NCI-H69 (cell line): ENCODE measurements around the gene TM9SF3.
A peak's percentile ranks its signal among the peaks of the same experiment; 100 is the strongest.
"Not testable (repeated sequence)": the region's sequence is repeated elsewhere in the genome, so short reads cannot be mapped to it uniquely, and the experiment has no call there.

ENCODE experiments used
- DNase-seq: peaks from one replicate; lab custom pipeline; 2025; lab: John Stamatoyannopoulos, UW

TM9SF3 gene

GRCh38 chr10:96568402-96568801 is 18.4 kb downstream of the TM9SF3 start:
- DNase-seq: no peak

DNA sequence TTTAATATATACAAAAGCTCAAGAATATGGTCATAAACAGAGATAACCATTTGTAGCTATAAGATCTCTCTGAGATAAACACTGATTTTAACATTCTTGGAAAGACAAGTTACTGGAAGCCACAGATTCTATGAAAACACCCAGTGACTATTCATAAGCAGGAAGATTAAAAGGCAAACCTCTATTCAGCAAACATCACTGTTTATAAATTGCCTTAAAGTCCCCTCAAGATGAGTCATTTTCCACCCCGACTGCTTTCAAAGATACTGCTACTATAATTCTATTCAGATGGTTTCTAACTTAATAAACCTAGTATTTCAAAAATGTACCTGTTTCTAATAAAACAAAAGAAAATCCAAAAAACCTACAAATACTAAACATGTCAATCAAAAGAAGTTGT is 21.0 kb downstream of the TM9SF3 start:
- no peak for DNase-seq

GRCh38 chr10:96560966-96561887 is 25.6 kb downstream of the TM9SF3 start:
- DNase-seq: no peak

DNA sequence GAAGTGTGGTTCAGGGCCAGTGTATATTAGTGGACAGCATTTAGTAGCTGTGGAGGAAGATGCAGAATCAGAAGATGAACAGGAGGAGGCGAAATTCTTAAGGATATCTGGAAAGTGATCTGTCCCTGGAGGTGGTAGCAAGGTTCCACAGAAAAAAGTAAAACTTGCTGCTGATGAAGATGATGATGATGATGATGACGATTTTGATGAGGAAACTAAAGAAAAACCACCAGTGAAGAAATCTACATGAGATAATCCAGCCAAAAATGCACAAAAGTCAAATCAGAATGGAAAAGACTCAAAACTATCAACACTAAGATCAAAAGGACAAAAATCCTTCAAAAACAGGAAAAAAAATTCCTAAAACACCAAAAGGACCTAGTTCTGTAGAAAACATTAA is 26.3 kb downstream of the TM9SF3 start:
- no peak for DNase-seq

DNA sequence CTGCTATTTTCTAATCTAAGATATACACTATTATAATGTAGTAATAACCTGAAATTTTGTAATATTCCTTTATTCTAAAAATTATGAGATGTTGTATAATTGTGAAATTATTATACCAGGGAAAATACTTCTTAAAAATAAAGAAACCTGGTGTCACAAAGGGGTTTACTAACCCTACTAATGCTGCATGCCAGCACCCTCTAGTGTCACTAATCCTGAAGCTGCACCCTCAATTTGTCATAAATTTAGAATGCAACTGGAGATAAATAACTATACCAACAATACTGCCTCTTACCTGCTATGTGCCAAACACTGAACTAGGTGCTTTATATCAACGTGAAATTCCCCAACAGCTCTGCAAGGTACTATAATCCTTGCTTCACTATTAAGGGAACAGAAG is 30.8 kb downstream of the TM9SF3 start:
- peak; percentile 40 for DNase-seq

DNA sequence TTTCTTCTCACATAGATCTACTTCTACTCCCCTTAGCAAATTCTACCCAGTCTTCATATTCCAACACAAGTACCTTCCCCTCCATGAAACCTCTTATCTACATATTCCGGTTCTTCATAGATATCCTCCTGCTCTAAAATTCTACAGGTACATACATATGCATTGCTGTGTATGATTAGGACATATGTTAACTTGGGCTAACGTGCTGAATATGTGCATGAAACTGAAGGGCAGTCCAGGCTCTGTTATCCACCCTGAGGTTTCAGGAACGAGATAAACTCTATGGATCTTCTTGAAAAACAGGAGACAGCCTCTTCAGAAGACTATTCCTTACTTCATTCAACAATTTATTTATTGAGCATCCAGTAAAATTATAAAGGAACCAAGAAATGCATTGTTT is 31.5 kb downstream of the TM9SF3 start:
- DNase-seq: no peak

GRCh38 chr10:96548589-96548988 is 38.2 kb downstream of the TM9SF3 start:
- no peak for DNase-seq

- not testable (repeated sequence) for DNase-seq
Measured at GRCh38 chr10:96545558-96545957, 41.3 kb downstream of the TM9SF3 start.

- no peak for DNase-seq
Measured at GRCh38 chr10:96541921-96542320, 44.9 kb downstream of the TM9SF3 start.

GRCh38 chr10:96540240-96540639 is 46.6 kb downstream of the TM9SF3 start:
- DNase-seq: no peak

GRCh38 chr10:96538683-96539082 is 48.1 kb downstream of the TM9SF3 start:
- DNase-seq: no peak

DNA sequence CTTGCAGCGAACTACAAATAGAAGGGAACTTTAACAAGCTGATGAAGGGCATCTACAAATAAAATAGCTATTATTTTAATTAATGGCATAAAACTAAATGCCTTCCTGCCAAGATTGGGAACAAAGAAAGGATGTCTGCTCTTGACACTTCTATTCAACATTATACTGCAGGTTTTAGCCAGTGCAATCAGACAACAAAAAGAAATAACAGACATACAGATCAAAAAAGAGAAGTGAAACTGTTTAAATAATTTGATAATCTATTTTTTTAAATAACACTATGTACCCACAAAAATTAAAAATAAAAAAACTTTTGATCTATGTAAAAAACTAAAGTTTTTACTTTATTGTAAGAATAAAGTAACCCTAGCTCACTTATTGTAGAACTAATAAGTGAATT is 50.7 kb downstream of the TM9SF3 start:
- DNase-seq: no peak

DNA sequence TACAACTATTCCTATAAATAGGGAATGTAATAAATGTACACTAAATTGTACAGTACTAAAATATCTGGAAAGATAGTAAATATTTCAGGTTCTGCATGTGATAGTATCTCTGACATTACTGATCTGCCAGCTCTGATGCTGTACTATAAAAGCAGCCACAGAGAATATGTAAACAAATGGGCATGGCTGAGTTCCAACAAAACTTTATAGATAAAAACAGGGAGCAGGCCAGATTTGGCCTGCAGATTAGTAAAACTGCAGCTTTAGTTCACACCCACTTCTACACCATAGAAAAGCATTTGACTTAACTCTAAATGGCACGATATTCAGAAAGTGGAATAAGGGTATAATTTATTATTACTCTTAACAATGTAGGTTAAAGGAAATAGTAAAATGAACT is 54.3 kb downstream of the TM9SF3 start:
- DNase-seq: peak; percentile 30

- DNase-seq: no peak
Measured at GRCh38 chr10:96529634-96530279, 57.1 kb downstream of the TM9SF3 start.

DNA sequence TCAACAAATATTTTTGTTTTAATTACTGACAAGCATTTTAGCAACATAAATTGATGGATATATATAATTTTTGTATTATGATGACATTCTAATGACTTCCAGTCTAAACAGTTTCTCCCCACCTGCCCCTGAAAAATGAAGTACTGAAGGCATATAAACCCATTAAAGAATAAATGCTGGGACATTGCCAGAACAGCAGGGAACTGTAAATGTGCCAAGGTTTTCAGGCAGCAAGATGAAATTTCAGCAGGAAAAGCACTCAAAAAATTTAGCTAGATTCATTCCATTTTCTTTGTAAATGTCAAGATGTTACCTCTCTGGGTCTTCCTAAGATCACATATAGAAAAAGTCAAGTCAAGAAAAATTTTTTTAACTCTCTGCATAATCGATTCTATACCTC is 62.1 kb downstream of the TM9SF3 start:
- DNase-seq: peak; percentile 31

DNA sequence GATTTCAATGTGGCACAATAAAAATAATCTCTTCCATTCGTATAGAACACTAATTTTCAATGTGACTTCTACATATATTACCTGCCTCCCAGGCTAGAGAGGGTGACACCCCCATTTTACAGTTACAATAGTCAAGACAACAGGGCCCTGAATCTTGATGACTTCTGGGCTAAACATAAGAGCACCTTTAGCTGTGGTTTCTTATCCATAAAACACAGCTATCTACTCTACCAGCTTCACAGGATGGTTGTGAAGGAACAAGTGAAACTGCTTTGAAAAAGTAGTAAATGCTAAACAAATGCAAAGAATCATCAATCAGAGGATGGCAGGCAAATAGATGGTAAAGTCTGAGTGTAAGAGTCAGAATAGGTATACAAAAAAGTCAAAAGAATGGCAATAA is 69.5 kb downstream of the TM9SF3 start:
- DNase-seq: no peak

DNA sequence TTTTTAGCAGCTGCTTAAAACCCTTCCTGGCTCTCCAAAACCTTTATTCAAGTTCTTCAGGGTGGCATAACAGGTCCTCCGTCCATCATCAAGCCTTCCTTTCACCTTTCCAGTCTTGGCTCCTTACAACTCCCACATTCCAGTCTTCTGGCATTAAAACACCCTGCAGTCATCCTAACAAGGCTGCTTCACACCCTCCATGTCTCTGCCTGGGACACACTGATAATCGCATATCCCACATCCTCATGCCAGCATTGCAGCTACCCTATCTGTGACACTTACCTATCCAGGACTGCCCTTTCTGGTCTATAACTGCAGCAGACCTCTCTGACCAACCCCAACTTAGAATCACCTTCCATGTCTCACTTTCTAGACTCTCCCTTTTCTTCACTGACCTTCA is 70.5 kb downstream of the TM9SF3 start:
- no peak for DNase-seq

GRCh38 chr10:96513698-96514561 is 72.9 kb downstream of the TM9SF3 start, which contains the start of gene TLL2:
TSS of gene TLL2 (minus strand) at chr10:96513926. CDS start at chr10:96513685, 241 bp downstream.
- DNase-seq: peak; percentile 91

DNA sequence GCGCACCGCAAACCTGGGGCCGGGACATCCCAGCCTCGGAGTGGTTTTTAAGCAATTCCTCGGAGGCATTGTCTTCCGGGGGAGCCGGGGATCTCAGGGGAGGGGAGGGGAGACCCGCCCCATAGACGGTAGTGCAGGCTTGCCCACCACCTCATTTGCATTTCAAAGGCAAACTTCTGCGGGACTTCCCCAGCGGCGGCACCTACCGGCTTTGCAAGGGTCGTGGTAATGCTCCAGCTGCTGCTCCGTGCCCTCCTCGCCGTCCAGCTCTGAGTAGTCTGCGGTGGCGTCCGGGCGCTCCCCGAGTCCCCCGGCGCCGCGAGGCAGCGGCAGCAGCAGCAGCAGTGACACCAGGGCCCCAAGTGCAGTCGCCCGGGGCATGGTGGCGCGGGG is 73.5 kb downstream of the TM9SF3 start:
- DNase-seq: no peak

DNA sequence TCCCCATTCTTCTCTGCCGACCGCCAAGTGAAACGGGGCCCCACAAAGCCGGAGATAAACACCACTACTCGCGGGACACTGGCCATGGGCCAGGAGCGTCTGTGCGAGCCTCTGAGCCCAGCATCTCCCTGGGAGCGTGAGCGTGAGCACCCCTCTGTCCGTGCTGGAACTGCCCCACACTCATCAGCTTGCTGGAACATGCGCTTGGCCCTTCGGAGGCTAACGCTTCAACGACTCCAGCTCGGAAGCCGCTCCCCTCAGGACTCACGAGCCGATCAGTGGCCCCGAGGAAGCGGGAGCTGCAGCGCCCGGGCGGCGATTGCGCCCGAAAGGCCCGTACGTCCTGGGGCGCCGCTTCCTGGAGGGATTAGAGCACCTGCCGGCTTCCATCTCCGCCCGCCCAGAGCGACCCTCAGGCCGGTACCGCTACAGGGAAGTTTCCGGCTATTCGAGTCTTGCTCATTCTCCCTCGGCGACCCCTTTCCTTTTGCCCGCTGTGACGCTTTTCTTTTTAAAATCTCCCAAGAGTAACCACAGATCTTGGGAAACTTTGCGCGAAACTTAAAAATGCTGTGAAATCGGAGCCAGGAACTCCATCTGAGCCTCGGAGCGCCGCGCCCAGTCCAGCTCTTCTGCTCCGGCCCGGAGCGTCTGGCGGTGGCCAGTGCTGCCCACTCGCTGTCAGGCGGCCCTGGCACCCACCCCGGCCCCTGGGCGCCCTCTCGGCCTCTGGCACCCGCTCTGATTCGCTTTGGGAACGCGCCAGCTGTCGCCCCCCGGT is 74.1 kb downstream of the TM9SF3 start:
- DNase-seq: peak; percentile 56
